Measurements from ENCODE around the gene CNPY4.
"Not testable (repeated sequence)": the region's sequence is repeated elsewhere in the genome, so short reads cannot be mapped to it uniquely, and the experiment has no call there.

The CNPY4 gene

DNA sequence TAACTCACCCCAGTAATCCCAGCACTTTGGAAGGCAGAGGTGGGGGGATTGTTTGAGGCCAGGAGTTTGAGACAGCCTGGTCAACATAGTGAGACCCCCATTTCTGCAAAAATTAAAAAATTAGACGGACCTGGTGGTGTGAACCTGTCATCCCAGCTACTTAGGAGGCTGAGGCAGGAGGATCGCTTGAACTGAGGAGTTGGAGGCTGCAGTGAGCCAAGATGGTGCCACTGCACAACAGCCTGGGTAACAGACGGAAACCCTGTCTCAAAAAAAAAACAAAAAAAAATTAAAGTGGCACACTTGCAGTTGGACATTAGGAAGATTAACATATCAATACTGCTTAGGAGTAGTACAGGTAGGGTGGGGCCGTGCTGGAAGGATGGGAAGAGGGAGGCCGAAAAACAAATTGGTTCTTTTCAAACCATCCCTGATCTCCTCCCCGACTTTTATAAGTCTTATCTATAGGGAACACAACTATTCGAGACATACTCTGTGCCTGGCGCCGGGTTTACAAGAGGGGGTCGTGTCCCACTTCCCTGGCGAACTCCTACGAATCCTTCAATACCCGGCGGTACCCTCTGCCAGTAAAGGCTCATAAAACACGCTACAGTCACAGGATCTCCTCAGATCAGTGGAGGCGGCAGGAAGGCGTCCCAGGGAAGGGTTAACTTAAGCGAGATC lies 904 bp upstream of the CNPY4 start:
- no peak for DNase-seq

DNA sequence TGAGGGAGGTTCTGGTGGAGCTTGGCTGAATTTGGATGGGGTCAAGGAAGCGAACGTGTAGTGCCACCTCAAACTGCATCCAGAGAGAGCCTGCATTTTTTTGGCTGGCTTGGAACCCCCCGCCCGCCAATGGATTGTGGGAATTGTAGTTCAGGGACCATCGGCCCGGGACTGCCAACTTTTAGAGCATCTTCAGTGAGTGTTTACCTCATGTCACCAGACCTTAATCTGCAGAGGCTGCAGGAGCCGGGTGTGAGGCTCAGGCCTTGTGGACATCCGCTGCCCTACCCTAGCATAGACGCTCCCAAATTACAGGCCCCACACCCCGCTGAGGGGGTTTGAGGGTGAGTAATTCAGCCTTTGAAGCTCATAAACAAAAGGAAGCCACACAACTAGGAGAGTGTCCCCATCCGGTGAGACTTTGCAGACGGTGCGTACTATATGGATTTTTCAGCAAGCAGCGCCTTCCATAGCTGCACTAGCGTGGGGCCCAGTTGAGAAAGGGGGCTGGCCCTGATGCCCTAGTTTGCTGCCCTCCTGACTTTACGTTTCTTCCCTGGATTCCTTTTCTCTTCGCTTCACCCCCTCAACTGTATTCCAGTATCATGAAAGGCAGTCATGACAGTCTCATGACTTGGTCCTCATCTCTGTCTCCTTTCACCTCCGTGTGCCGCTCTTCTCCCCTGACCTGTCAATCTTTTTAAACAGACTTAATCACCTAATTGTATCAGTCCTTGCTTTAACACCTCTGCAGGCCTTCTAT lies 717 bp downstream of the CNPY4 start:
- DNase-seq, result peak in 51 of 56 donors; percentile 21 to 89 (median 77)

DNA sequence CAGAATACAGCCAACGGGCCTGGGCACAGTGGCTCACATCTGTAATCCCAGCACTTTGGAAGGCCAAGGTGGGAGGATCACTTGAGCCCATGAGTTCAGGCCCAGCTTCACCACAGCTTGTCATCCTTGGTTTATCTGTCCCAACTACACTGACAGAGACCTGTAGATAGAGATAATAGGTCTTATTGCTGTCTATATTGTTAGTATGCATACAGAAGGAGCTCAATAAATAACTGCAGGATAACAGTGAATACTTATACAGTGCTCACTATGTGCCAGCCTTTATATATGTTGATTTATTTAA lies 1.3 kb downstream of the CNPY4 start:
- no peak for DNase-seq

DNA sequence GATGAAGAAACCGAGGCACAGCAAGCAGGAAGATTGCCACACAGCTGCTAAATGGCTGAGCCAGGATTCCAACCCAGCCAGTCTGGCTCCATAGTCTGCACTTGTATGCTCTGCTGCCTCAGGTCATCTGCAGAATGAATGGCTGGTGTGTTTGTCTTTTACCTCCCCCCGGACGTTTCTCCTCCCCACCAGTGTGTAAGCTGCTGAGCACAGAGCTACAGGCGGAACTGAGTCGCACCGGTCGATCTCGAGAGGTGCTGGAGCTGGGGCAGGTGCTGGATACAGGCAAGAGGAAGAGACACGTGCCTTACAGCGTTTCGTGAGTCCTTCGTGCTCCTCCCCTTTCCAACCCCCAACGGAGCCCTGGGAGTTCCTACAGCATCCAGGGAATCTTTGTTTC lies 2.6 kb downstream of the CNPY4 start:
- DNase-seq, result no peak

DNA sequence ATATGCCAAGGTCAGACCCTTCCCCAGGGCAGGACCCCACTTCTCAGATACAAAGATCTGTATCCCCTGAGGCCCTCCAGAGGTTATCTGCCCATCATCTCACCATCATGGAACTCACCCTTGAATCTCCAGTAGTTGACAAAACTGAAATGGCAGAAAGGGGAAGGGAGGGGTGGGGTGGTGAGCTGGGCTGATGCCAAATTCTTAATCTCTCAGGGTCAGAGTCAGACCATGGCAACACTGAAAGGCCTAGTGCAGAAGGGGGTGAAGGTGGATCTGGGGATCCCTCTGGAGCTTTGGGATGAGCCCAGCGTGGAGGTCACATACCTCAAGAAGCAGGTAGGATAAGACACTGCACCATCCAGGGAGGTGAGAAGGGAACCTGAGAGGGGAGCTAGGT lies 3.1 kb downstream of the CNPY4 start:
- no peak for DNase-seq

DNA sequence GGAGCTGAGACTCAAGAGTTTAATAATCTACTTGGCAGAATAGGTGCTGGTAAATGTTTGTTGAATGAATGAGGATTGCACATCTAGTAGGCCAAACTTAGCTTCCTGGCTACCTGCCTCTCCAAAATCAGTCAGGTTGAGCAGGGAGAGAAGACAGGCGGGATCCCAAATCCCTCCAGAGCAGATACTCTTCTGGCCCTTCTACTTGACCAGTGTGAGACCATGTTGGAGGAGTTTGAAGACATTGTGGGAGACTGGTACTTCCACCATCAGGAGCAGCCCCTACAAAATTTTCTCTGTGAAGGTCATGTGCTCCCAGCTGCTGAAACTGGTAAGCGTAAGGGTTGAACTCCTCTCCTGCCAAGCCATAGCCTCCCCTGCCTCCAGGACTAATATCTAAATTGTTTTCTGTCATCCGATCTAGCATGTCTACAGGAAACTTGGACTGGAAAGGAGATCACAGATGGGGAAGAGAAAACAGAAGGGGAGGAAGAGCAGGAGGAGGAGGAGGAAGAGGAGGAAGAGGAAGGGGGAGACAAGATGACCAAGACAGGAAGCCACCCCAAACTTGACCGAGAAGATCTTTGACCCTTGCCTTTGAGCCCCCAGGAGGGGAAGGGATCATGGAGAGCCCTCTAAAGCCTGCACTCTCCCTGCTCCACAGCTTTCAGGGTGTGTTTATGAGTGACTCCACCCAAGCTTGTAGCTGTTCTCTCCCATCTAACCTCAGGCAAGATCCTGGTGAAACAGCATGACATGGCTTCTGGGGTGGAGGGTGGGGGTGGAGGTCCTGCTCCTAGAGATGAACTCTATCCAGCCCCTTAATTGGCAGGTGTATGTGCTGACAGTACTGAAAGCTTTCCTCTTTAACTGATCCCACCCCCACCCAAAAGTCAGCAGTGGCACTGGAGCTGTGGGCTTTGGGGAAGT lies 5.1 kb downstream of the CNPY4 start:
- DNase-seq, result no peak

DNA sequence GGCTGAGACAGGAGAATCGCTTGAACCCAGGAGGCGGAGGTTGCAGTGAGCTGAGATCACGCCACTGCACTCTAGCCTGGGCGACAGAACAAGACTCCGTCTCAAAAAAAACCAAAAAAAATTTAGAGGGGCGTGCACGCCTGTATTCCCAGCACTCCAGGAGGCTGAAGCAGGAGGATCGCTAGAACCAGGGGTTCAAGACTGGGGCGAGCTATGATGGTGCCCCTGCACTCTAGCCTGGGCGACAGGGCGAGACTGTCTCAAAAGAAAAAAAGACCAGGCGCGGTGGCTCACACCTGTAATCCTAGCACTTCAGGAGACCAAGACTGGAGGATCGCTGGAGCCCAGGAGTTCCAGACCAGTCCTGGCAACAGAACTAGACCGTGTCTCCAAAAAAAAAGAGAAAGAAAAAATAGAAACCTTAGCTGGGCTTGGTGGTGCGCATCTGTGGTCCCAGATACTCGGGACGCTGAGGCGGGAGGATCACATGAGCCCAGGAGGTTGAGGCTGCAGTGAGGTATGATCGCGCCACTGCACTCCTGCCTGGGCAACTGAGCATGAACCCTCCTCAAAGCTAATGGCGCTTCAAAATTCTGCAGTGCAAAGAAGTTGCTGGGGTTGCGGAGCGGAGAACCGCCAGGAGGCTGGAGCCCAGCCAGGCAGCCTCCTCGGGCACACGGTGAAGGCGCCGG lies 7.0 kb downstream of the CNPY4 start:
- DNase-seq, result peak in 5 of 56 donors; percentile 47 to 62 (median 58)

DNA sequence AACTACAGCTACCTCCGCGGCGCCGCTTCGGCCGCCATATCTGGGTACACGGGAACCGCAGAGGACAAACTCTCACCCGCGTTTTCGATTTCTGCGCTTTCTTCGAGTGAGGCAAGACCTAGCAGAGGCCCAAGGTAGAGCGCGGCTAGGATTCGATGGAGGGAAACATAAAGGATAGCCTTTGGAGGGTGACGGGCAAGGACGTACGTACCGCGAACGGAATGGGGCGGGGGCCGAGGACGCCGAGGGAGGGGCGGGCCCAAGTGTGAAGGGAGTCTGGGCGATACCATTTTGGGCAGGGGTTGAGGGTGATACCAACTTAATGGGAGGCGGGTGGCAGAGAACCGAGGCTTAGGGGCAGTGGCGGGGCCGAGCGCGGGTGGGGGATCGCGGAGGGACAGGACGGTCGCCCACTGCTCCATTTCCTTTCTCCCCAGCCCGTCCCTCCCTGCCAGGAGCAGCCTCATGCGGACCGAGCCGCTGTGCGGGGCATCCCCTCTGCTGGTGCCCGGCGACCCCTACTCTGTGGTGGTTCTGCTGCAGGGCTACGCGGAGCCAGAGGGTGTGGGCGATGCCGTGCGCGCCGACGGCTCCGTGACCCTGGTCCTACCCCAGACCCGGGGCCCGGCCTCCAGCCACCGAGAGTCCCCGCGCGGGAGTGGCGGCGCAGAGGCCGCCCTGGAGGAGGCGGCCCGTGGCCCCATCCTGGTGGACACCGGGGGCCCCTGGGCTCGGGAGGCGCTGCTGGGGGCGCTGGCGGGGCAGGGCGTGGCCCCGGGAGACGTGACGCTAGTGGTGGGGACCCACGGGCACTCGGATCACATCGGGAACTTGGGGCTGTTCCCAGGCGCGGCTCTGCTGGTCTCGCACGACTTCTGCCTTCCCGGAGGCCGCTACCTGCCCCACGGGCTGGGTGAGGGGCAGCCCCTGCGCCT lies 7.8 kb downstream of the CNPY4 start, which contains the start of gene MBLAC1:
Gene MBLAC1, plus strand, starts transcription at position 37 of the 935 bp plus-strand sequence. Its CDS starts 429 bp downstream, at position 466.
- DNase-seq, result peak; percentile 50 to 95 (median 86)

DNA sequence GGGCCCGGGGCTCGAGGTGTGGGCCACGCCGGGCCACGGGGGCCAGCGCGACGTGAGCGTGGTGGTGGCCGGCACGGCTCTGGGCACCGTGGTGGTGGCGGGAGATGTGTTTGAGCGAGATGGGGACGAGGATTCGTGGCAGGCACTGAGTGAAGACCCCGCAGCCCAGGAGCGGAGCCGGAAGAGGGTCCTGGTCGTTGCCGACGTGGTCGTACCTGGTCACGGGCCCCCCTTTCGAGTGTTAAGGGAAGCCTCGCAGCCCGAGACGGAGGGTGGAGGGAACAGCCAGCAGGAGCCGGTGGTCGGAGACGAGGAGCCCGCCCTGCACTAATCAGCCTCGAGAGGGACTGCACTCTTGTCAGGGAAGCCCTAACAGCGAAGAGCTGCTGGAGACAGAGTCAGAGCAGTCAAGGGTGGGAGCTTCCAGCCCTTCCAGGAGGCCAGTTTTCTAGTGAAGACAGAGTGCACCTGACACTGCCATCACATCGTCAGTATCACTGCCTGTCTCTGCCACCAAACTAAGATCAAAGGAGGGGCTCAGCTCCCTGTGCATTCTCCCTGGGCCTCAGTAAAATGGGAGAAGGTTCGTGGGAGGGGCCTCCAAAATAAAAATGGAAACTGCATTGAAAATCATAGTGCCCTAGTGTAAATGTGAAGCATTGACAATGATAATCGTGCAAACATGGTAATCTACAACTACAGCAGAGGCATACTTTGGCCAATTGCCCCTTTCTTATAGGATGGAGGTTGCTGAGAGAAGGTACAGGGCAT lies 8.6 kb downstream of the CNPY4 start:
- peak in 16 of 56 donors; percentile 15 to 56 (median 32) for DNase-seq

DNA sequence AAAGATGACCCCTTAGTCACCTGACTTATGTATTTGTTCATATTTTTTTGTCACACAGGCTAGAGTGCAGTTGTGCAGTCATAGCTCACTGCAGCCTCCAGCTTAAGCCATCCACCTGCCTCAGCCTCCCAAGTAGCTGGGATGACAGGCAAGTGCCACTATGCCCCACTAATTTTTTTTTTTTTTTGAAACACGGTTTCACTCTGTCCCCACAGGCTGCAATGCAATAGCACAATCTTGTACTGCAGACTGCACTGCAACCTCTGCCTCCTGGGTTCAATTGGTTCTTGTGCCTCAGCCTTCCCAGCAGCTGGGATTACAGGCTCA lies 9.2 kb downstream of the CNPY4 start:
- DNase-seq, result peak in 1 of 56 donors; percentile 14

DNA sequence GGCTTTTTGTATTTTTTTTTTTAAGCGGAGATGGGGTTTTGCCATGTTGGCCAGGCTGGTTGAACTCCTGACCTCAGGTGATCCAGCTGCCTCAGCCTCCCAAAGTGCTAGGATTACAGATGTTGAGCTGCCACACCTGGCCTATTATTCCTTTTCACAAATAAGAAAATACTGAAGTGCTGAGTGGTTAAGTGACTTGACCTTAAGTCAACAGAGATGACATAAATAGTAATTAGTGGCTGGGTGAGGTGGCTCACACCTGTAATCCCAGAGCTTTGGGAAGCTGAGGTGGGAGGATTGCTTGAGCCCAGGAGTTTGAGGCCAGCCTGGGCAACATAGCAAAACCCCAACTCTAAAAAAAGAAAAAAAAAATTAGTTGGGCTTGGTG lies 10.8 kb downstream of the CNPY4 start:
- not testable (repeated sequence) for DNase-seq

DNA sequence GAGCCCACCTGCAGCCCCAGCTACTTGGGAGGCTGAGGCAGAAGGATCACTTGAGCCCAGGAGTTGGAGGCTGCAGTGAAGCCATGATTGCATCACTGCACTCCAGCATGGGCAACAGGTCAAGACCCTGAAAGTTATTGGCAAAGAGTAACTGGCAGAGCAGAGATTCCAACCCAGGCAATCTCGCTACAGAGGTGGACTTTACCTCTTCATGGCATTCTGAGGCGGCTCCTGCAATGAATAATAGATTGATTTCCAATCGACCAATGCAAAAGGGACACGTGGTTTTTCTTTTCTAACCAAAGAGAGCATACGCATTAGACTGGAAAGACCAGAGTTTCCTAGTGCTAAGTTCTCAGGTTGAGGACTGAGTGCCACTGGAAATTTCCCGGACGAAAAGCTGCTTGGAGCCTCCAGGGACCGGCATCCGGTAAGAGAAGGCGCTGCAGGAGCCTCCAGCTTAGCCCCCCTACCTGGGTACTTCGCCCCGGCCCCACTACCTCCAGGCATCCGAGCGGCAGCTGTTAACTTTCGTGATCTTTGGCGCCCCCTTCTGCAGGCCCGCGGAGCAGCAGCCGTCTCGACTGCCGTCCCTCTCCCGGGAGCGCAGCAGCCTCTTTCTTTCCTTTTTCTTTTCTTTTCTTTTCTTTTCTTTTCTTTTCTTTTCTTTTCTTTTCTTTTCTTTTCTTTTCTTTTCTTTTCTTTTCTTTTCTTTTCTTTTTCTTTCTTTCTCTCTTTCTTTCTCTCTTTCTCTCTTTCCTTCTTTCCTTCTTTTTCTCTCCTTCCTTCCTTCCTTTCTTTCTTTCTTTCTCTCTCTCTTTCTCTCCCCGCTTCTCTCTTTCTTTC lies 11.4 kb downstream of the CNPY4 start:
- peak in 50 of 56 donors; percentile 19 to 87 (median 56) for DNase-seq

DNA sequence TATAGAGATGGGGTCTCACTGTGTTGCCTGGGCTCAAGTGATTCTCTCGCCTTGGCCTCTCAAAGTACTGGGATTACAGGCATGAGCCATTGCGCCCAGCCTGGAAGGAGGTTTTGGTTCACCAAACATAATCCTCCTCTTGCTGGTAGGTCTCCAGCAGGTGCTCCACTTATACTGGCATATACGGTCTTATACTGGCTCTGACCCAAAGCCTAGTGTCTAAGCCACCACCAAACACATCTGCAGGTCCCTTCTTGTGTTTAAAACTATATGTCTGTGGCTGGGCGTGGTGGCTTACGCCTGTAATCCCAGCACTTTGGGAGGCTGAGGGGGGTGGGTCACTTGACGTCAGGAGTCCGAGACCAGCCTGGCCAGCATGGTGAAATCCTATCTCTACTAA lies 12.7 kb downstream of the CNPY4 start:
- no peak for DNase-seq

DNA sequence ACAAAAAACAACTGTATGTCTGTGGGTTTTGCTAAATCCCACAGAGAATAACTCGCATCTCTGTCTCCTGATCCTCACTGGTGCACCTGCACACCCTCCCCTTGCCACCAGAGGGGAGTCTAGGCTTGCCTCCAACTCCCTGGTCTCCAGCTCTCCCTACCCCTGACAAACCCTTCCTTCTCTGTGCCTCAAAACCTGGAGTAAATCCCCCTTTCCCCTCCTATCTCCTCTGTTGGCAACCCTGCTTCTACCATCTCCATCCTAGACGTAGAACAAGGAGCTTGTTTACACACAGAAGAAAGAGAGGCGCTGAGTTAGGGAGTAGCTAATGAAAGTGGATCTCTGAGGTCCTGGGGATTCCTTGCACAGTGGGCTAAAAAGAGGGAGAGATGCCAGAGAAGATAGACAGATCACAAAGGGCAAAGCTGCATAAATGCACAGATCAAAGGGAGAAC lies 13.3 kb downstream of the CNPY4 start:
- peak in 38 of 56 donors; percentile 3 to 66 (median 25) for DNase-seq

DNA sequence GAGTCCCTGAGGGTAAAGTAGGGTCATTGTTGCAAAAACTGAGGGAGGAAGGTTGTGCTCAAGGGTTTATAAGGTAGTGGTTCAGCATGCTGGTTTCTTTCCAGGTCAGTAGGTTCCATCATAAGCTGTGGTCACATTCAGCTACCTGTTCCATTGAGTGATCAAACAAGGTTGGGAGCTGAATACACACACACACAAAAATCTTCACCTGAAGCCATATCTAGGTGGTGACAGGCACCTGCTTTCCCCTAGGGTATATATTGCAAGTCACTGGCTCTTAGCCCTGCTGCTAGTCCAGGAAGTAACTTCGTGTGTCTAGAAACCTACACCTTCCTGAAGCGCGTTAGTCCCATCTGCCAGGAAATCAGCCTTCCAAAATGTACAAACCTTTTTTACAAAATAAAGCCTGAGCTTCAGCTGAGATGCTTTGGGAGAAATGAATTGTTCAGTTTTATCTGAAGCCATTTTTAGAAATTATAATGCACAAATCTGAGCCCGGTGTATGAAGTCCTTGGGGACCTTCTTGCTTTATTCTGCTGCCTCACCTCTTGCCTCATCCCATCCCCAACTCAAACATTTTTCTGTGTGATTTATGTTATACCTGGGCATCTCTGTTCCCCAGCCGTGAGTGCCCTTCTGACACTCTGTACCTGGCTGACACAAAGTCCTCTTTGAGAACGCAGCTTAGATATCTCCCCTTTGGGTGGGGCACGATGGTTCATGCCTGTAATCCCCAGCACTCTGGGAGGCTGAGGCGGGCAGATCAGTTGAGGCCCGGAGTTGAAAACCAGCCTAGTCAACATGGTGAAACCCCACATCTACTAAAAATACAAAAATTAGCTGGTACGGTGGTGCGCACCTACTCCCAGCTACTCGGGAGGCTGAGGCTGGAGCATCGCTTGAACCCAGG lies 18.7 kb downstream of the CNPY4 start:
- no peak for DNase-seq

DNA sequence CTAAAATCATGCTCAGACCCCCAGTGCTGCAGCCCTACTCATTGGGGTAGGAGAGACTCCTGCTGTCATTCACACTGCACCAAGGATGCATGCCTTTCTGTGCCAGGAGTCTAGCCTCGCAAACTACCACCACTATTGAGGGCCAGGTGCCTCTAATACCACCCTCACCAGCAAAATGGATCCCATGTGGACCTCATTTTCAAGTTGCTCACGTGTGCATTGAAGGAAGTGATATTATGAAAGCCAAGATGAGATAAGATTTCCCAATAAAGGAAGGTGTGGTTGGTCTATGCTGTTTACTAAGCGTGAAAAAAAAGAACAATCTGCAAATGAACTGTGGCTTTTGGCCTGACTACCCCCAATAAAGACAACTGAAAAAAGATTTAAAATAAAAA lies 22.1 kb downstream of the CNPY4 start:
- no peak for DNase-seq

DNA sequence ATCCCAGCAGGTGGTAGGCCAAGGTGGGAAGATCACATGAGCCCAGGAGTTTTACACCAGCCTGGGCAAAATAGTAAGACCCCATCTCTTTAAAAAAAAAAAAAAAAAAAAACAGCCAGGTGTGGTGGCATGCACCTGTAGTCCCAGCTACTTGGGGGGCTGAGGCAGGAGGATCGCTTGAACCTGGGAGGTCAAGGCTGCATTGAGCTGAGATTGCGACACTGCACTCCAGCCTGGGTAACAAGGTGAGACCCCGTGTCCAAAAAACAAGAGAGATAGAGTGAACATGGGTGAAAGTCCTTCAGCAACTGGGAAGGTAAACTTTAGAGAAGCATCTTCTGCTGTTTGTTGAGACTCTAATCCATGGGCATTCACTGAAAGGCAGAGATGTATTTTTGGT lies 23.0 kb downstream of the CNPY4 start:
- DNase-seq, result no peak
